ENCODE measurements around the gene EVA1A. TPM values are rescaled to one million over a fixed set of nuclear protein-coding genes. Genes with fewer than 3 reads are reported as not detected.

EVA1A gene
- total and polyA plus RNA-seq, 3 donors from 2014 or later = 5.2 to 13.8 (median 10.3) TPM

- no peak for TF ChIP-seq CTCF (IDR thresholded peaks at IDR 0.05)
- TF ChIP-seq POLR2A (IDR thresholded peaks at IDR 0.05) = no peak
- no peaks in the 10 kb centered on the region for H3K27me3 ChIP-seq
- H3K27ac ChIP-seq = no peak overlapping the region
- no peak overlapping the region for H3K4me3 ChIP-seq
- 89 to 100% methylated on average over 3 of the region's 3 CpGs for WGBS, 2 donors
- intact Hi-C loops (cut with DNase I; ENCODE audit: low total_unique reads) = no loop called here
- no peaks in the 10 kb centered on the region for H3K4me1 ChIP-seq
- H3K9me3 ChIP-seq = no peaks in the 10 kb centered on the region
- H3K36me3 ChIP-seq (ENCODE audit: low read depth, missing control alignments) = no peaks in the 10 kb centered on the region
- DNase-seq = no peak
These were observed 104.6 kb downstream of the EVA1A start for GRCh38 chr2:75456111-75456510.

- no peak overlapping the region for H3K4me3 ChIP-seq
- H3K36me3 ChIP-seq (ENCODE audit: low read depth, missing control alignments) = no peaks in the 10 kb centered on the region
- H3K27ac ChIP-seq = no peak overlapping the region
- no peak for DNase-seq
- WGBS, 2 donors = 76 to 97% methylated on average over 2 of the region's 2 CpGs
- no peaks in the 10 kb centered on the region for H3K4me1 ChIP-seq
- intact Hi-C loops (cut with DNase I; ENCODE audit: low total_unique reads) = no loop called here
- H3K27me3 ChIP-seq = no peaks in the 10 kb centered on the region
- no peaks in the 10 kb centered on the region for H3K9me3 ChIP-seq
- no peak for TF ChIP-seq POLR2A (IDR thresholded peaks at IDR 0.05)
- no peak for TF ChIP-seq CTCF (IDR thresholded peaks at IDR 0.05)
These were observed 106.5 kb downstream of the EVA1A start for GRCh38 chr2:75454241-75454620.

GRCh38 chr2:75453384-75454240 lies 107.1 kb downstream of the EVA1A start:
- DNase-seq = no peak
- Histone ChIP-seq H3K4me3 (no peak overlapping the region), H3K4me1 (no peaks in the 10 kb centered on the region), H3K27ac (no peak overlapping the region), H3K36me3 (ENCODE audit: low read depth, missing control alignments) (no peaks in the 10 kb centered on the region), H3K9me3 (no peaks in the 10 kb centered on the region), H3K27me3 (no peaks in the 10 kb centered on the region)
- intact Hi-C loops (cut with DNase I; ENCODE audit: low total_unique reads) = no loop called here
- TF ChIP-seq CTCF (IDR thresholded peaks at IDR 0.05) (no peak), POLR2A (IDR thresholded peaks at IDR 0.05) (no peak)
- WGBS, 2 donors = 75 to 80% methylated on average over 5 of the region's 5 CpGs

- H3K27ac ChIP-seq = no peak overlapping the region
- H3K27me3 ChIP-seq = no peaks in the 10 kb centered on the region
- H3K9me3 ChIP-seq = no peaks in the 10 kb centered on the region
- DNase-seq = no peak
- H3K4me3 ChIP-seq = no peak overlapping the region
- no peaks in the 10 kb centered on the region for H3K4me1 ChIP-seq
- TF ChIP-seq POLR2A (IDR thresholded peaks at IDR 0.05) (no peak), CTCF (IDR thresholded peaks at IDR 0.05) (no peak)
- 92 to 95% methylated on average over 1 of the region's 1 CpG for WGBS, 2 donors
- intact Hi-C loops (cut with DNase I; ENCODE audit: low total_unique reads) = no loop called here
- no peaks in the 10 kb centered on the region for H3K36me3 ChIP-seq (ENCODE audit: low read depth, missing control alignments)
These were observed 110.7 kb downstream of the EVA1A start for GRCh38 chr2:75450068-75450467.

- 91% methylated on average over 5 of the region's 5 CpGs for WGBS, 2 donors
- no peak for DNase-seq
These were observed 113.6 kb downstream of the EVA1A start for GRCh38 chr2:75447176-75447575.

More at GRCh38 chr2:75447176-75447575, 113.6 kb downstream of the EVA1A start:
- H3K4me3 ChIP-seq = no peak overlapping the region
- no peak overlapping the region for H3K27ac ChIP-seq
- H3K9me3 ChIP-seq = no peaks in the 10 kb centered on the region
- no peaks in the 10 kb centered on the region for H3K36me3 ChIP-seq (ENCODE audit: low read depth, missing control alignments)
- intact Hi-C loops (cut with DNase I; ENCODE audit: low total_unique reads) = no loop called here
- TF ChIP-seq CTCF (IDR thresholded peaks at IDR 0.05) (no peak), POLR2A (IDR thresholded peaks at IDR 0.05) (no peak)
- H3K4me1 ChIP-seq = no peaks in the 10 kb centered on the region
- H3K27me3 ChIP-seq = no peaks in the 10 kb centered on the region

Measured in testis (tissue), 3 donors.